ENCODE measurements around the gene SLC6A8. TPM values are rescaled to one million over a fixed set of nuclear protein-coding genes. Genes with fewer than 3 reads are reported as not detected.
"Not testable (repeated sequence)": the region's sequence is repeated elsewhere in the genome, so short reads cannot be mapped to it uniquely, and the experiment has no call there.

SLC6A8 gene
- total and polyA plus RNA-seq, 2 donors from 2014 or later: 79.7 to 110 TPM

DNA sequence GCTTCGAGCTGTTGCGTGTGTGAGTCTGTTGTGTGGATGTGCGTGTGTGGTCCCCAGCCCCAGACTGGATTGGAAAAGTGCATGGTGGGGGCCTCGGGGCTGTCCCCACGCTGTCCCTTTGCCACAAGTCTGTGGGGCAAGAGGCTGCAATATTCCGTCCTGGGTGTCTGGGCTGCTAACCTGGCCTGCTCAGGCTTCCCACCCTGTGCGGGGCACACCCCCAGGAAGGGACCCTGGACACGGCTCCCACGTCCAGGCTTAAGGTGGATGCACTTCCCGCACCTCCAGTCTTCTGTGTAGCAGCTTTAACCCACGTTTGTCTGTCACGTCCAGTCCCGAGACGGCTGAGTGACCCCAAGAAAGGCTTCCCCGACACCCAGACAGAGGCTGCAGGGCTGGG, 8.4 kb downstream of the SLC6A8 start:
- DNase-seq (peak in 1 of 5 donors; percentile 39), FAIRE-seq (no peak)
- intact Hi-C loops (cut with DNase I): no loop called here
- no peaks in the 10 kb centered on the region for H3K9me3 ChIP-seq (ENCODE audit: control insufficient read depth in 2 of 3, insufficient read depth in 1 of 3, low read length in 3 of 3)
- H3K27ac ChIP-seq (ENCODE audit: low read depth in 2 of 2, low read length in 2 of 2): no peak overlapping the region
- TF ChIP-seq, protein P1, sequence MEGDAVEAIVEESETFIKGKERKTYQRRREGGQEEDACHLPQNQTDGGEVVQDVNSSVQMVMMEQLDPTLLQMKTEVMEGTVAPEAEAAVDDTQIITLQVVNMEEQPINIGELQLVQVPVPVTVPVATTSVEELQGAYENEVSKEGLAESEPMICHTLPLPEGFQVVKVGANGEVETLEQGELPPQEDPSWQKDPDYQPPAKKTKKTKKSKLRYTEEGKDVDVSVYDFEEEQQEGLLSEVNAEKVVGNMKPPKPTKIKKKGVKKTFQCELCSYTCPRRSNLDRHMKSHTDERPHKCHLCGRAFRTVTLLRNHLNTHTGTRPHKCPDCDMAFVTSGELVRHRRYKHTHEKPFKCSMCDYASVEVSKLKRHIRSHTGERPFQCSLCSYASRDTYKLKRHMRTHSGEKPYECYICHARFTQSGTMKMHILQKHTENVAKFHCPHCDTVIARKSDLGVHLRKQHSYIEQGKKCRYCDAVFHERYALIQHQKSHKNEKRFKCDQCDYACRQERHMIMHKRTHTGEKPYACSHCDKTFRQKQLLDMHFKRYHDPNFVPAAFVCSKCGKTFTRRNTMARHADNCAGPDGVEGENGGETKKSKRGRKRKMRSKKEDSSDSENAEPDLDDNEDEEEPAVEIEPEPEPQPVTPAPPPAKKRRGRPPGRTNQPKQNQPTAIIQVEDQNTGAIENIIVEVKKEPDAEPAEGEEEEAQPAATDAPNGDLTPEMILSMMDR (IDR thresholded peaks at IDR 0.05; ENCODE audit: borderline replicate concordance, extremely low read depth, insufficient read depth): no peak
- no peaks in the 10 kb centered on the region for H3K27me3 ChIP-seq (ENCODE audit: control insufficient read depth, insufficient read depth, low read length)
- no peaks in the 10 kb centered on the region for H3K4me1 ChIP-seq (ENCODE audit: control insufficient read depth in 2 of 3, insufficient read depth in 2 of 3, low read depth in 1 of 3, low read length in 3 of 3)
- no peak overlapping the region for H3K4me3 ChIP-seq (ENCODE audit: low read length in 3 of 3)
- no peak overlapping the region for H3K9ac ChIP-seq (ENCODE audit: low read length in 3 of 3)
- no peaks in the 10 kb centered on the region for H3K36me3 ChIP-seq (ENCODE audit: control insufficient read depth in 2 of 3, insufficient read depth in 3 of 3, low read length in 3 of 3)

DNA sequence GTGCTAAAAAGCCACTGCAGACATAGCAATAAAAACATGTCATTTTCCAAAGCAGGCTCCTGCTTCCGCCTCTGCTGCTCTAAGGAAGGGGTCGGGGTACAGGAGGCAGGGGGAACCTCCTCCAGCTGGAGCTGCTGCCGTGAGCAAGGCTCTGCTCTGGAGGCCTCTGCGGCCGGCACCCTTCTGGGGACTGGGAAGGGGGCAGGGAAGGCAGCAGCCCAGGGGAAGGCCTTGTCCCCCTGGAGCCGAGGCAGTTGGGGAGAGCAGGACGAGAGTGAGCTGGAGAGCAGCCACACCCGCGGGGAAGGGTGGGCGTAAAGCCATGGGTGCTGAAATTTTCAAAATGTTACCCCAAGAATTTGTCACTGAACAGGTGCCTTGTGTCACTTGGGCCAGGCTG, 8.8 kb downstream of the SLC6A8 start:
- H3K4me3 ChIP-seq (ENCODE audit: low read length in 3 of 3); H3K36me3 ChIP-seq (ENCODE audit: control insufficient read depth in 2 of 3, insufficient read depth in 3 of 3, low read length in 3 of 3); H3K9ac ChIP-seq (ENCODE audit: low read length in 3 of 3); FAIRE-seq; intact Hi-C loops (cut with DNase I); H3K27me3 ChIP-seq (ENCODE audit: control insufficient read depth, insufficient read depth, low read length); H3K4me1 ChIP-seq (ENCODE audit: control insufficient read depth in 2 of 3, insufficient read depth in 2 of 3, low read depth in 1 of 3, low read length in 3 of 3); H3K27ac ChIP-seq (ENCODE audit: low read depth in 2 of 2, low read length in 2 of 2); H3K9me3 ChIP-seq (ENCODE audit: control insufficient read depth in 2 of 3, insufficient read depth in 1 of 3, low read length in 3 of 3): not testable (repeated sequence)
- DNase-seq: peak in 1 of 5 donors; percentile 61

DNA sequence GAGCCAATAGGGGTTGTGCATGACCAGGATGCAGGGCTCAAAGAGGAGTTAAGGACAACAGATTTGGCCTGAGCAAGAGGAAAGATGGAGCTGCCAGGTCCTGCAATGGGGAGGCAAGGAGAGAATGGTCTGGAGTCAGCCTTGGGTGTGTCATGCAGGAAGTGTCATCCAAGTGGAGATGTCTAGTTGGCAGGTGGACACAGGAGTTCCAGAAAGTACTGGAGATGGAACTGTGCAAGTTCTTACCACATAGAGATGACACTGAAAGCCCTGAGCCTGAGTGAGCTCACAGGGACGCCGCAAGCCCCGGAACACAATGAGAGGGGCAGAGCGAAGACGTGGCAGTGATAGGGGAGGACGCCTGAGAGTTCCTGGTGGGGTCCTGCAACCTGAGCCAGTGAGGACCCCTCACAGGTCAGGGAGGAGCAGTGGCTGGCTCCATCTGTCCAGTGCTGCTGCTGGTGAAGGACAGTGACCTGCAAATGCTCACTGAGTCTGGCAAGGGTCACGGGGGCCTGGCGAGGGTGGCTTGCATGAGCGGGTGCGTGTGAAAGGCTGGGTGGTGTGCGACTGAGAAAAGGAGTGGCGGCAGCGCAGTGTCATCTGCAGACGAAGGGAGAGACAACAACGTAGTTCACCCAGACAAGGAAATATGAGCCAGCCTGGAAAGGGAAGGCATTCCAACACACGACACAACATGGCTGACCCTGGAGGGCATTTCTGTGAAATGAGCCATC, 9.4 kb downstream of the SLC6A8 start:
- H3K27me3 ChIP-seq (ENCODE audit: control insufficient read depth, insufficient read depth, low read length); H3K9me3 ChIP-seq (ENCODE audit: control insufficient read depth in 2 of 3, insufficient read depth in 1 of 3, low read length in 3 of 3); FAIRE-seq; H3K4me1 ChIP-seq (ENCODE audit: control insufficient read depth in 2 of 3, insufficient read depth in 2 of 3, low read depth in 1 of 3, low read length in 3 of 3); intact Hi-C loops (cut with DNase I); H3K36me3 ChIP-seq (ENCODE audit: control insufficient read depth in 2 of 3, insufficient read depth in 3 of 3, low read length in 3 of 3); H3K9ac ChIP-seq (ENCODE audit: low read length in 3 of 3); H3K4me3 ChIP-seq (ENCODE audit: low read length in 3 of 3); H3K27ac ChIP-seq (ENCODE audit: low read depth in 2 of 2, low read length in 2 of 2): not testable (repeated sequence)
- DNase-seq: peak in 1 of 5 donors; percentile 63

DNA sequence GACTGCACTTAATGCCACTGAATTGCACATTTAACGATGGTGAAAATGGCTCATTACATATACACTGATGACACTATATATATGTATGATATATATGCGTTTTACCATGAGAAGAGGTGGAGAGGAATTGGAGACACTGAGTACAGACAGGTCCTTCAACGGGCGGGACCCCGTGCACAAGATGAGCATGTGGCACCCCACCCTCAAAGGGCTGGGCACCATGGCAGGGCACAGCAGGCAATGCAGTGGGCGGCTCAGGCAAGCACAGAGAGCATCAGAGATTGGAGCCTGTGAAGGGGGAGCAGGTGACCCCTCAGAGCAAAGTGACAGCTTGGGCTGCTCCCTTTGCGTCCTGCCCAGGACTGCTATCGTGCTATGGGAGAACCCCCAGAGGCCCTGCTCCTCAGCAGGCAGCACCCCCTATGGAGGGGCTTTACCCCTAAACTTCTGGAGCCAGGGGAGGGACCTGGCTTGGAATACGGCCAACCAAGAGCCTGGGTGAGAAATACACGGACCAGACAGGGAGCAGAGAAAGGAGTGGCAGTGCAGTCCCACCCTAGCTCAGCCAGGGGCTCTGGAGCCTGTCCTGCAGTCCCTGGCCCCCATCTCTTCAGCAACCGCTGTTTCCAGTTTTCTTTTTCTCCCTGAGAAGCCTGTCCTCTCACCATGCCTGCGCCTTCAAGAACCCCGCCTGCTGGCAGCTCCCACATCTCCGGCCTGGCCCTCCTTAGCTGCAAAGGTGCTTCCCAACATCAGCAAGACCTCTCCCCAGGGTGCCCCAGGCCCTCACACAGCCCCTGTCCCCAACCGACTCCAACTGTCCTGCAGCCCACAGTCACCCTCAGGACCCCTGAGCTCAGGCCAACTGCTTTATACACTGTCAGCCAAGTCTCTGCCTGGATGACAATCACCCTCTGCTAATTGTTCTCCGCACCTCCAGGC, 10.5 kb downstream of the SLC6A8 start:
- DNase-seq: peak in 1 of 5 donors; percentile 32
- intact Hi-C loops (cut with DNase I): no loop called here

DNA sequence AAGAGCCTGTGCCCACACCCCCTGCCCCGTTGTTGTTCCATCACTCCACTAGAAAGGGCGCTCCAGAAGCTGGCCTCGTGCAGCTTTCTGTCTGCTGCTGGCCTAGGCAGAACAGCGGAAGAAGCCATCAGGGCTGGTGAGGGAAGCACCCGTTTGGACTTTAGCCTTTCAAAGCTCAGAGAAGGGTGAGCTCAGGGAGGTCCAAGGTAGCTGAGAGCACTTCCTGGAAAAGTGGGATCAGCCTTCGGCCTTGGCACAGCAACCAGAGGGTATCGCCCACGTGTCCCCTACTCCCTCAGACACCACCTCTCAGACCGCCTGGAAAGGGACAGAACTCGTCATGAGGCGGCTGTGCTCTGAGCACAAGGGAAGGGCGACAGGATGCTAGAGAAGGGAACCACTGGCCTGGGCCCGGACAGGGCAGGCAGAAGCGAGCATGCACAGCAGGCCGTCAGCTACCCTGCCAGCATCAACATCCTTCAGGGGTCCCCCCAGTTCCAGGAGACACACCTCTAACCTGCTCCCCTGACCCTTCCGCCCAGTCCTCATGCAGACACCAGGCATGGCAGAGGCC, 11.6 kb downstream of the SLC6A8 start:
- peaks cover 0 to 11% (median 0%) of the 10 kb centered on the region in 3 donors for H3K4me1 ChIP-seq (ENCODE audit: control insufficient read depth in 2 of 3, insufficient read depth in 2 of 3, low read depth in 1 of 3, low read length in 3 of 3)
- not testable (repeated sequence) for H3K9ac ChIP-seq (ENCODE audit: low read length in 3 of 3)

More for the DNA sequence above, 10.5 kb downstream of the SLC6A8 start:
- H3K9me3 ChIP-seq (ENCODE audit: control insufficient read depth in 2 of 3, insufficient read depth in 1 of 3, low read length in 3 of 3): no peaks in the 10 kb centered on the region
- no peak overlapping the region for H3K27ac ChIP-seq (ENCODE audit: low read depth in 2 of 2, low read length in 2 of 2)
- FAIRE-seq: no peak
- TF ChIP-seq, protein P1 (IDR thresholded peaks at IDR 0.05; ENCODE audit: borderline replicate concordance, extremely low read depth, insufficient read depth): no peak
- peaks cover 0 to 7% (median 0%) of the 10 kb centered on the region in 3 donors for H3K4me1 ChIP-seq (ENCODE audit: control insufficient read depth in 2 of 3, insufficient read depth in 2 of 3, low read depth in 1 of 3, low read length in 3 of 3)
- H3K4me3 ChIP-seq (ENCODE audit: low read length in 3 of 3): no peak overlapping the region
- H3K9ac ChIP-seq (ENCODE audit: low read length in 3 of 3): no peak overlapping the region
- no peaks in the 10 kb centered on the region for H3K36me3 ChIP-seq (ENCODE audit: control insufficient read depth in 2 of 3, insufficient read depth in 3 of 3, low read length in 3 of 3)
- no peaks in the 10 kb centered on the region for H3K27me3 ChIP-seq (ENCODE audit: control insufficient read depth, insufficient read depth, low read length)

DNA sequence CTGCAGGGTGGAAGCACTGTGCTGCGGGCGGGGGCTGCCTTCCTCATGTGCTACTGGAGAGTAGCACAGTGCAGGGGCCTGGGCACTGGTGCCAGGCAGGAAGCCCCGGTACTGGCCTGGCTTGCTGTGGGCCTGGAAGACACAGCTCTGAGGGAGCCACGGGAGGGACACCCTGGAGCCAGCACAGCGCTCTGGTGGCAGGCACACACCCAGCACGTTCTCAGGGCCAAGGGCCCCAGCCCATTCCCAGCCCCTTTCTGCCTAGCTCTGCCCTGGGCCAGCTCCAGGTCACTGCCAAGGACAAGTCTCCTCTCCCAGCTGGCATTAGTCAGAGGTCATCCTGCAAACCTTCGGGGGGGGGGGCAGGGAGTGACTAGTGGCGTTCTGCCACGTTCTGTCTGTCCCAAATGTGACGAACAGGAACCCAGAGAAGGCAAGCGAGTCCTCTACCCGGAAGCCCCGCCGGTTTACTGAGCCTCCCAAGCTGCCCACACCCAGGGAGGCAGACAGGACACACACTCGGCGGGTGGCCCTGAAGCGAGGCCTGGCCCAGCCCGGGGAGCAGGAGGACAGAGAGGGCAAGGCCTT, 12.2 kb downstream of the SLC6A8 start:
- H3K9me3 ChIP-seq (ENCODE audit: control insufficient read depth in 2 of 3, insufficient read depth in 1 of 3, low read length in 3 of 3); intact Hi-C loops (cut with DNase I); H3K27me3 ChIP-seq (ENCODE audit: control insufficient read depth, insufficient read depth, low read length); H3K4me3 ChIP-seq (ENCODE audit: low read length in 3 of 3); H3K9ac ChIP-seq (ENCODE audit: low read length in 3 of 3); H3K36me3 ChIP-seq (ENCODE audit: control insufficient read depth in 2 of 3, insufficient read depth in 3 of 3, low read length in 3 of 3); FAIRE-seq: not testable (repeated sequence)
- DNase-seq: peak in 1 of 5 donors; percentile 85
- H3K27ac ChIP-seq (ENCODE audit: low read depth in 2 of 2, low read length in 2 of 2): peak overlapping the region; percentile 60 to 71
- peaks cover 0 to 11% (median 0%) of the 10 kb centered on the region in 3 donors for H3K4me1 ChIP-seq (ENCODE audit: control insufficient read depth in 2 of 3, insufficient read depth in 2 of 3, low read depth in 1 of 3, low read length in 3 of 3)

More for the DNA sequence above, 11.6 kb downstream of the SLC6A8 start:
- H3K9me3 ChIP-seq (ENCODE audit: control insufficient read depth in 2 of 3, insufficient read depth in 1 of 3, low read length in 3 of 3); FAIRE-seq; H3K36me3 ChIP-seq (ENCODE audit: control insufficient read depth in 2 of 3, insufficient read depth in 3 of 3, low read length in 3 of 3); intact Hi-C loops (cut with DNase I); DNase-seq; H3K4me3 ChIP-seq (ENCODE audit: low read length in 3 of 3); H3K27me3 ChIP-seq (ENCODE audit: control insufficient read depth, insufficient read depth, low read length): not testable (repeated sequence)
- peak overlapping the region in 1 of 2 donors; percentile 57 for H3K27ac ChIP-seq (ENCODE audit: low read depth in 2 of 2, low read length in 2 of 2)

Data from kidney (tissue), 14 donors.